GM06990 (cell line): ENCODE data around the gene CTNNA3.

Source experiments
- DNase-seq: peaks from one replicate; pipeline ENCODE4 v3.0.0-alpha.2; 2011; ENCODE audit not compliant: insufficient read length; ENCODE audit errors: extremely low read depth
- H3K27me3 ChIP-seq: replicated peaks from 2 replicates; pipeline ENCODE4 v1.6.0; 2011; ENCODE audit warnings: low read length; ENCODE audit not compliant: control insufficient read depth, insufficient read depth
- H3K36me3 ChIP-seq: 2 replicates; pipeline ENCODE4 v1.5.1; 2011; ENCODE audit warnings: low read length; ENCODE audit not compliant: control insufficient read depth, insufficient read depth
- H3K4me3 ChIP-seq: replicated peaks from 2 replicates; pipeline ENCODE4 v1.5.1; 2011; ENCODE audit warnings: low read depth, mild to moderate bottlenecking, control low read depth, low read length
- CTCF ChIP-seq: IDR thresholded peaks from 2 replicates; pipeline ENCODE4 v1.5.1; 2011; ENCODE audit warnings: low read length, control low read depth, mild to moderate bottlenecking, inconsistent platforms; ENCODE audit not compliant: insufficient read depth, poor library complexity, severe bottlenecking

The CTNNA3 gene

GRCh38 chr10:67659497-67659896 is 36.5 kb downstream of the CTNNA3 start:
- TF ChIP-seq CTCF, result no peak

GRCh38 chr10:67657775-67658174 is 38.2 kb downstream of the CTNNA3 start:
- H3K36me3 ChIP-seq, result no peaks in the 10 kb centered on the region
- H3K4me3 ChIP-seq, result no peak overlapping the region
- no peak for TF ChIP-seq CTCF
- no peak for DNase-seq
- H3K27me3 ChIP-seq, result no peaks in the 10 kb centered on the region

More at GRCh38 chr10:67659497-67659896, 36.5 kb downstream of the CTNNA3 start:
- Histone ChIP-seq H3K27me3 (no peaks in the 10 kb centered on the region), H3K36me3 (no peaks in the 10 kb centered on the region), H3K4me3 (no peak overlapping the region)
- DNase-seq, result no peak

- Histone ChIP-seq H3K36me3 (no peaks in the 10 kb centered on the region), H3K4me3 (no peak overlapping the region), H3K27me3 (no peaks in the 10 kb centered on the region)
- DNase-seq, result no peak
- TF ChIP-seq CTCF, result no peak
Measured at GRCh38 chr10:67650558-67650957, 45.4 kb downstream of the CTNNA3 start.

- DNase-seq, result no peak
- Histone ChIP-seq H3K36me3 (no peaks in the 10 kb centered on the region), H3K4me3 (no peak overlapping the region), H3K27me3 (no peaks in the 10 kb centered on the region)
- TF ChIP-seq CTCF, result no peak
Measured at GRCh38 chr10:67648613-67649229, 47.3 kb downstream of the CTNNA3 start.

- TF ChIP-seq CTCF, result no peak
- H3K4me3 ChIP-seq, result no peak overlapping the region
- H3K27me3 ChIP-seq, result no peaks in the 10 kb centered on the region
- no peak for DNase-seq
- no peaks in the 10 kb centered on the region for H3K36me3 ChIP-seq
Measured at GRCh38 chr10:67630904-67631303, 65.1 kb downstream of the CTNNA3 start.

- DNase-seq, result peak; percentile 56
- TF ChIP-seq CTCF, result no peak
- Histone ChIP-seq H3K36me3 (no peaks in the 10 kb centered on the region), H3K27me3 (no peaks in the 10 kb centered on the region), H3K4me3 (no peak overlapping the region)
Measured at GRCh38 chr10:67629461-67629971, 66.5 kb downstream of the CTNNA3 start.
